ENCODE data around the gene PARD3.
"Not testable (repeated sequence)": the region's sequence is repeated elsewhere in the genome, so short reads cannot be mapped to it uniquely, and the experiment has no call there.

Gene PARD3

DNA sequence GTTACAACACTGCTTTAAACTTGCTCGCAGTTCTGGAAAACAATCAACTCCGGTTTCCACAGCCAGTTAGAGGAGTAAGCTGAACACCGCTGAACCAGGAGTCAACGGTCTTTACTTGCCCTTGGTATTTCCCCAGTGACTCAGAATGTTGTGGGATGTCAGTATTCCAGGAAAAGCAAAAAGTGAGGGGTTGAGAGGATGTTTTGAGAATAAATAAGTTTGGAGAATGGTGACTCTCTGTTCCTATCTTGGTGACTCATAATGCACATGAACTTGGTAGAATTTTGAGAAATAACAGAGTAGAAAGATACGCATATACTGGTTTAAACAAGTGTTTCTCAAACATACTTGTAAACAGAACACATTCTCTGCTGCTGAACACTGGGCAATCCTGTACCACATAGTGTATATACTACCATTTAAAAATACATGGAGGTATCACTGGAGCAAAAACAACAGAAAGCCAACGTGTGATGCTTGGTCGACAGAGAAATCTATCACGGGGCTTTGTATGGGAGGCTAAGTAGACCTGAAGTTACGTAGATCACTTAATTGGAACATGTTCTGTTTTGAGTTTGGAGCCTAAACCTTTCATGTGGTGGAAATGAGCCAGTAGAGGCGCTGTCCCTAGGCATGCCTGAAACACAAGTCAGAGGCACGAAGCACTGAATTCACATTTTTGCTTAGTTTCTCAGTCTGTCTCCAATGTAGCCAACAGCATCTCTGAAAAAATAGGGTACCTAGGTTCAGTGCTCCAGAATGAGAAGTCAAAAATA lies 534.3 kb downstream of the PARD3 start:
- FAIRE-seq (no peak), DNase-seq (ENCODE audit: extremely low spot score, insufficient read length, low read depth) (no peak)

GRCh38 chr10:34275626-34276130 lies 539.4 kb downstream of the PARD3 start:
- FAIRE-seq (no peak), DNase-seq (ENCODE audit: extremely low spot score, insufficient read length, low read depth) (no peak)

GRCh38 chr10:34274906-34275305 lies 540.2 kb downstream of the PARD3 start:
- DNase-seq (ENCODE audit: extremely low spot score, insufficient read length, low read depth) (no peak), FAIRE-seq (no peak)

GRCh38 chr10:34273340-34273739 lies 541.8 kb downstream of the PARD3 start:
- DNase-seq (ENCODE audit: extremely low spot score, insufficient read length, low read depth) (no peak), FAIRE-seq (no peak)

- FAIRE-seq, result no peak
- no peak for DNase-seq (ENCODE audit: extremely low spot score, insufficient read length, low read depth)
These were observed 542.8 kb downstream of the PARD3 start for GRCh38 chr10:34272316-34272715.

DNA sequence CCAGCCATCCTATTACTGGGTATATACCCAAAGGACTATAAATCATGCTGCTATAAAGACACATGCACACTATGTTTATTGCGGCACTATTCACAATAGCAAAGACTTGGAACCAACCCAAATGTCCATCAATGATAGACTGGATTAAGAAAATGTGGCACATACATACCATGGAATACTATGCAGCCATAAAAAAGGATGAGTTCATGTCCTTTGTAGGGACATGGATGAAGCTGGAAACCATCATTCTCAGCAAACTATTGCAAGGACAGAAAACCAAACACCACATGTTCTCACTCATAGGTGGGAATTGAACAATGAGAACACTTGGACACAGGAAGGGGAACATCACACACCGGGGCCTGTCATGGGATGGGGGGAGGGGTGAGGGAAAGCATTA lies 546.7 kb downstream of the PARD3 start:
- DNase-seq (ENCODE audit: extremely low spot score, insufficient read length, low read depth); FAIRE-seq: not testable (repeated sequence)

GRCh38 chr10:34262985-34263384 lies 552.1 kb downstream of the PARD3 start:
- FAIRE-seq (no peak), DNase-seq (ENCODE audit: extremely low spot score, insufficient read length, low read depth) (no peak)

GRCh38 chr10:34260904-34261303 lies 554.2 kb downstream of the PARD3 start:
- FAIRE-seq (no peak), DNase-seq (ENCODE audit: extremely low spot score, insufficient read length, low read depth) (no peak)

DNA sequence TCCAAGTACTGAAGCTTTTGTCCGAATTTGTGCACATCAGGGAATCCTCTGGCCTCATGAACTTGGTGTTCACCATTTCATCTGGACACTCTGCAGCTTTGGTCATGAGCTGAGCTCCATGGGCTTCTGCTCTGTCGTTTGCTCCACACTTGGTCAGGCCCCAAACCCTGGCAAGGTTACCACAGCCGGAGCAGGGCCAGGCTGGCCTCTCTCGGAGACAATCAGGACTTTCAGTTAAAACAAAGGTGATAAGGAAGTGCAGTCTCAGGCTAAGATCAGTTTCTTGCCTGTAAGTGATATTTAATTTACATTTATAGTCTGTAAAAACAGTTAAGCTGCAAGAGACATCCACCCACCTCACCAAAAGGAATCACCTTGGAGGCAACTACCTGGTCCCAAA lies 558.9 kb downstream of the PARD3 start:
- no peak for FAIRE-seq
- DNase-seq (ENCODE audit: extremely low spot score, insufficient read length, low read depth), result no peak

GRCh38 chr10:34255035-34255434 lies 560.1 kb downstream of the PARD3 start:
- FAIRE-seq (no peak), DNase-seq (ENCODE audit: extremely low spot score, insufficient read length, low read depth) (no peak)

DNA sequence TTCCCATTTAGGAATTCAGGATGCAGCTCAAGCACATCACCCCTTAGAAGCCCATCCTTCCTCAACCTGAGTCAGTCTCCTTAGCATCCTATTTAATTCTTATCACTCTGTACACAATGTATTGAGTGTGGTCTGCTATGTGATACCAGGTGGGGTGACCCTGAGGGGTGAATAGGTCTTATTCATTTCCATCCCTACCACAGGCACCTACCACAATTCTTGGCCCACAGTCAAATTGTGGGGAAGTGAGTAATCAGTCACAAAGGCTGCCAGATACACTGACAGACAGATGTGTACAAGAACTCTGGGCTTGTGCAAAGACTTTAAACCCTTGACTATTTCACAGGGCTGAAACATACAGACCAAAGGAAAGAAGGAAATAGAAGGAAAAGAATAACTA lies 560.5 kb downstream of the PARD3 start:
- peak; percentile 29 for FAIRE-seq
- no peak for DNase-seq (ENCODE audit: extremely low spot score, insufficient read length, low read depth)

- no peak for FAIRE-seq
- DNase-seq (ENCODE audit: extremely low spot score, insufficient read length, low read depth), result no peak
These were observed 563.0 kb downstream of the PARD3 start for GRCh38 chr10:34252111-34252510.

DNA sequence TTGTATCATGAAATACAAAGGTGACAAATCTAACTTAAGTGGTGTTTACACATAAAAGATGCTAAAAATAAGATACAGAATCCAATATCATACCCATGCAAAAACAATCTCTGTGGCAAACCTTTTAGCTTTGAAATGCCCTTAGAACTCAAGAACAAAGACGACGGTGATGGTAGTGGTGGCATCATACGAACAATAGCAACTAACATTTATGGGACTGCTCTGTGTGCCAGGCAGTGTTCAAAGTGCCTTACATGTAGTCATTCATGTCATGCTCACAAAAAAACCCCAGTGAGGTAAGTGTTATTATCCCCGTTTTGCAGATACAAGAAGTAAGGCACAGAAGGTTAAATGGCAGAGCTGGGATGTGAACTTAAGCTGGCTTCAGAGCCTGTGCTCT lies 563.9 kb downstream of the PARD3 start:
- DNase-seq (ENCODE audit: extremely low spot score, insufficient read length, low read depth), result no peak
- no peak for FAIRE-seq

DNA sequence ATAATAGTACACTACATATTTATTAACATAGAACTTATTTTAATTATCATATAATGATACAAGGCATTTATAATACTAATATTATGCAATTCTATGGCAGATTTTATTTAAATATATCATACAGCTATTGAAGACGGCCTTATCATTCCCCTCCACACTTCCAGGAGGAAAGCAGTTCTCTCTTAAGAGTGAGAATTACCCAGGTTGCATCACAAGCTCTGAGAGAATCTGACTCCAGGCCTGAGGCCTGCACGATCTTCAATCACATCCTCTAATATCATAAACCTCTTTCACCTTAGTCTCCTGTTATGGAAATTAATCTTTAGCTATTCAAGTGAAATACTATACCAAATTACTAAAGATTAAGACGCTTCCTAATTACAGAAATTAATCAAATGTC lies 564.4 kb downstream of the PARD3 start:
- DNase-seq (ENCODE audit: extremely low spot score, insufficient read length, low read depth) (no peak), FAIRE-seq (no peak)

GRCh38 chr10:34249634-34250033 lies 565.5 kb downstream of the PARD3 start:
- DNase-seq (ENCODE audit: extremely low spot score, insufficient read length, low read depth), result no peak

DNA sequence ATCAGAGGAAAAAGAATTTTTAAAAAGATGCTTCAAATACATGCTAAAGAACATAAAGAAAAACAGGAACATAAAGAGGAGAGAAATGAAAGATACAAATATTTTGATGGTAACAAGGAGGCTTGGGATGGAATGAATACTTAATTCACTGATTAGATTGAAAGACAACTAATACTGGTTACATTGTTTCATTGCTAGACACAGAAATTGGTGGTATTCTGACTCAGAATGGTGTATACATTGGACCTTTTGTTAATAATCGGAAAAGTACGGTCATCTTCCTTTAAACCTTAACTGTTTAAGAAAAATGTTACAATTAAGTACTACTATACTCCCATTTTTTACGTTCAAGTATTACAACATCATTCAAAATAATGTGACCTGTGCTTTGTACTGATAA lies 567.5 kb downstream of the PARD3 start:
- FAIRE-seq, result no peak

More at GRCh38 chr10:34249634-34250033, 565.5 kb downstream of the PARD3 start:
- FAIRE-seq, result peak; percentile 48

GRCh38 chr10:34244756-34245484 lies 570.2 kb downstream of the PARD3 start:
- FAIRE-seq, result no peak
- no peak for DNase-seq (ENCODE audit: extremely low spot score, insufficient read length, low read depth)

More for the DNA sequence above, 567.5 kb downstream of the PARD3 start:
- no peak for DNase-seq (ENCODE audit: extremely low spot score, insufficient read length, low read depth)

DNA sequence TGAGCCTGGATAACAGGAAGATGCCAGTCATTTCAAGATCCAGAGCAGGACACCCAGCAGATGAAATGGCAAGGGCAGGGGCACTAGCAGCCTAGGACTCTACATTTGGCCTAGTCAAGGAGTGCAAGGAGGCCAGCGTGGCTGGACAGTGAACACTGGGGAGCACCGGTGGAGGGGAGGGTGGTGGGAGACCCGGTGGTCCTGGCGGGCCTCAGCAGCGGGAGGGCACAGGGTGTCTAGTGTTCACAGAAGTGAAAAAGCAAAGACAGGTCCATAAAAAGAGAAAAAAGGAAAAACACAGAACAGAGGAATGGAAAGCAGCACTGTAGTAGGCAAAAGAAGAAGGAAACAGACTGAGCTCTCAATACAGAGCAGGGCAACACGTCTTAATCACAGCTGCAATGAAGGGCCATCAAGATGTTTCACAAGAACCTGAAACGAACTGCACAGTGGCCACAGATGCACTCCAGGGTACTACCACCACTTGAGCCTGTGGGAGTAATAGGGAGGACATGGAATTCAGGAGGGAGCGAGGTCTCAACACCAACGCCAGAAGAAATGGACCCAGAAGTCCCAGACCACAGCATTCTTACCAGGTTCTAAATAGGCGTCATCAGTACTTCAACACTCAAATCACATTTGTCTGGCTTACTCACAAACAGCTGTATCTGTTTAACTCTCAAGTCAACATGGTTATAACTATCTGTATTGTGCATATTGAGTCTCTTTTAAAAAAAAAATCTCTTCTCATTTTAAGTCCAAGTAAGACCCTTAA lies 573.7 kb downstream of the PARD3 start:
- no peak for FAIRE-seq
- DNase-seq (ENCODE audit: extremely low spot score, insufficient read length, low read depth), result no peak

DNA sequence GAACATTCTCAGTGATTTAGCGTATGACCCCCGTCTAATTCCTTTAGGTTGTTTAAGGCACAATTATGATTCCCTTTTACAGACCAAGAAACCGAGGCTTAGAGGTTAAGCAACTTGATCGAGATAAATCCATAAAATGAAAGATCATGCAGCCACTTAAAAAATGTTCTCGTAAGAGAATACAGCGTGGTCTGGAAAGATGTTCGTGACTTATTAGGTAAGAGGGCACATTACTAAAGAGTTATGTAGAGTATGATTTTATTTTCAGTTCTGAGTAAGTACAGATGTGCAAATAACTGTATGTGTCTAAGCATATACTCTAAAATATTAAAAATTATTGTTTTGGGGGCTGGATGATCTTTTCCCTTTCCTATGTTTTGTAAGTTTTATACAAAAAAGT lies 575.1 kb downstream of the PARD3 start:
- no peak for FAIRE-seq
- no peak for DNase-seq (ENCODE audit: extremely low spot score, insufficient read length, low read depth)

- FAIRE-seq, result no peak
- no peak for DNase-seq (ENCODE audit: extremely low spot score, insufficient read length, low read depth)
These were observed 577.1 kb downstream of the PARD3 start for GRCh38 chr10:34237898-34238455.
